Esophagus muscularis mucosa (tissue), 4 donors: ENCODE measurements around the gene EFCC1. TPM values are rescaled to one million over a fixed set of nuclear protein-coding genes. Genes with fewer than 3 reads are reported as not detected.

Experiments
- DNase-seq: peaks from one replicate; pipeline ENCODE4 v3.0.0-alpha.2; 2017; ENCODE audit errors: extremely low spot score
- H3K27ac ChIP-seq, 4 donors: fragments of 200-600 bp; sonication (generic); replicated peaks in 1 of 4; 1 replicate in 3 of 4; 2 replicates in 1 of 4; pipeline ENCODE4 v1.5.1; 2016 to 2019; ENCODE audit warnings: mild to moderate bottlenecking in 1 of 4
- H3K27me3 ChIP-seq, 4 donors: fragments of 200-600 bp; sonication (generic); one replicate each; pipeline versions ENCODE4 v1.5.1 to v1.6.0; 2016 to 2019
- H3K36me3 ChIP-seq, 4 donors: fragments of 200-600 bp; sonication (generic); one replicate each; pipeline ENCODE4 v1.5.1; 2016 to 2019
- H3K4me1 ChIP-seq, 4 donors: fragments of 200-600 bp; sonication (generic); one replicate each; pipeline ENCODE4 v1.5.1; 2016 to 2019
- H3K4me3 ChIP-seq, 4 donors: fragments of 200-600 bp; sonication (generic); 1 replicate in 2 of 4; 2 replicates in 2 of 4; pipeline ENCODE4 v1.5.1; 2016 to 2019; ENCODE audit warnings: mild to moderate bottlenecking in 4 of 4, moderate library complexity in 1 of 4
- H3K9me3 ChIP-seq, 4 donors: fragments of 200-600 bp; sonication (generic); 1 replicate in 3 of 4; 2 replicates in 1 of 4; pipeline ENCODE4 v1.5.1; 2016 to 2019
- CTCF ChIP-seq, 3 experiments: fragments of 200-600 bp in 2 of 3; fragments of 450-650 bp in 1 of 3; sonication (generic) in 2 of 3; IDR thresholded peaks; one replicate each; pipeline ENCODE4 v1.5.1; 2017 to 2019; ENCODE audit warnings: antibody characterized with exemption in 3 of 3, mild to moderate bottlenecking in 2 of 3, moderate library complexity in 1 of 3
- EP300 ChIP-seq: sonication (generic); formaldehyde crosslinking; IDR thresholded peaks from one replicate; pipeline ENCODE4 v1.6.1; 2017; ENCODE audit warnings: antibody characterized with exemption
- POLR2A ChIP-seq: fragments of 450-650 bp; IDR thresholded peaks from one replicate; pipeline ENCODE4 v1.6.1; 2017; ENCODE audit warnings: antibody characterized with exemption, moderate library complexity, mild to moderate bottlenecking, low read depth
- POLR2AphosphoS5 ChIP-seq, 2 donors: sonication (generic); formaldehyde crosslinking; IDR thresholded peaks; one replicate each; pipeline ENCODE4 v1.6.1; 2017; ENCODE audit warnings: antibody characterized with exemption in 2 of 2
- WGBS: methylation state at CpG from one replicate; pipeline ENCODE4 v1.1.5; 2018; 5-methylcytosine and 5-hydroxymethylcytosine counted together
- intact Hi-C: fragments of 100-400 bp; cut with DNase I; formaldehyde crosslinking; loops from one replicate; pipeline ENCODE4 v1.15.1; 2023
- total RNA-seq, 4 donors: library from RNA; depleted of rRNA; stranded (reverse); fragments of >200 nt; gene quantifications; one replicate each; pipeline versions ENCODE4 v1.1.0 to v1.2.1, GENCODE V29; 2016

EFCC1 gene
- total RNA-seq, 4 donors from 2014 or later, result 5.8 to 15.8 (median 7.9) TPM

DNA sequence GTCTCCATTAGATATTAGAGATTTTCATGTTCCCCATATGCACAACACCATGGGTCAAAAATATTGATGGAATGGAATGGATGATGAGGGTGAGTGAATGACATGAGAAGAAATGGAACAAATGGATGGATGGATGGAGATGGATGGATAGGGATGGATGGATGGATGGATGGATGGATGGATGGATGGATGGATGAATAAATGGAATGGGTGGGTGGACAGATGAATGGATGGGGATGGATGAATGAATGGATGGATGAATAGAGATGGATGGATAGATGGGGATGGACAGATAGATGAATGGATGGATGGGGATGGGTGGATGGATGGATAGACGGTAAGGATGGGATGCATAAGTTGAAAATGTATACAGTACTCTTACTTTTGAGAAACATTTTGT is 25.8 kb upstream of the EFCC1 start:
- no peak for TF ChIP-seq CTCF (IDR thresholded peaks at IDR 0.05)
- TF ChIP-seq POLR2A, result no peak
- TF ChIP-seq EP300, result no peak
- TF ChIP-seq POLR2AphosphoS5 (IDR thresholded peaks at IDR 0.05), result no peak
- intact Hi-C loops, result loop anchor here (10.0 kb wide), 1 partner anchor 110 kb away; no protein-coding TSS in a partner anchor
- Histone ChIP-seq H3K4me3 (no peak overlapping the region), H3K36me3 (no peaks in the 10 kb centered on the region), H3K27me3 (no peaks in the 10 kb centered on the region), H3K27ac (no peak overlapping the region), H3K4me1 (peaks cover 0 to 30% (median 22%) of the 10 kb centered on the region in 4 donors), H3K9me3 (no peaks in the 10 kb centered on the region)
- WGBS, result 87% methylated on average over 1 of the region's 1 CpG
- no peak for DNase-seq

GRCh38 chr3:128983293-128984069 is 17.6 kb upstream of the EFCC1 start:
- 88% methylated on average over 9 of the region's 9 CpGs for WGBS
- intact Hi-C loops, result no loop called here
- Histone ChIP-seq H3K9me3 (no peaks in the 10 kb centered on the region), H3K36me3 (no peaks in the 10 kb centered on the region), H3K27ac (no peak overlapping the region), H3K4me1 (no peaks in the 10 kb centered on the region), H3K4me3 (no peak overlapping the region), H3K27me3 (no peaks in the 10 kb centered on the region)
- no peak for DNase-seq
- TF ChIP-seq POLR2AphosphoS5 (IDR thresholded peaks at IDR 0.05), result no peak
- TF ChIP-seq CTCF (IDR thresholded peaks at IDR 0.05), result no peak
- TF ChIP-seq EP300, result no peak
- TF ChIP-seq POLR2A, result no peak

- DNase-seq, result no peak
- Histone ChIP-seq H3K4me1 (no peaks in the 10 kb centered on the region), H3K27ac (no peak overlapping the region), H3K9me3 (no peaks in the 10 kb centered on the region), H3K27me3 (no peaks in the 10 kb centered on the region), H3K36me3 (no peaks in the 10 kb centered on the region), H3K4me3 (no peak overlapping the region)
- no peak for TF ChIP-seq EP300
- TF ChIP-seq POLR2AphosphoS5 (IDR thresholded peaks at IDR 0.05), result no peak
- TF ChIP-seq POLR2A, result no peak
- TF ChIP-seq CTCF (IDR thresholded peaks at IDR 0.05), result no peak
- WGBS, result 92% methylated on average over 3 of the region's 3 CpGs
- intact Hi-C loops, result no loop called here
Observed at GRCh38 chr3:128984596-128984995, 16.5 kb upstream of the EFCC1 start.

DNA sequence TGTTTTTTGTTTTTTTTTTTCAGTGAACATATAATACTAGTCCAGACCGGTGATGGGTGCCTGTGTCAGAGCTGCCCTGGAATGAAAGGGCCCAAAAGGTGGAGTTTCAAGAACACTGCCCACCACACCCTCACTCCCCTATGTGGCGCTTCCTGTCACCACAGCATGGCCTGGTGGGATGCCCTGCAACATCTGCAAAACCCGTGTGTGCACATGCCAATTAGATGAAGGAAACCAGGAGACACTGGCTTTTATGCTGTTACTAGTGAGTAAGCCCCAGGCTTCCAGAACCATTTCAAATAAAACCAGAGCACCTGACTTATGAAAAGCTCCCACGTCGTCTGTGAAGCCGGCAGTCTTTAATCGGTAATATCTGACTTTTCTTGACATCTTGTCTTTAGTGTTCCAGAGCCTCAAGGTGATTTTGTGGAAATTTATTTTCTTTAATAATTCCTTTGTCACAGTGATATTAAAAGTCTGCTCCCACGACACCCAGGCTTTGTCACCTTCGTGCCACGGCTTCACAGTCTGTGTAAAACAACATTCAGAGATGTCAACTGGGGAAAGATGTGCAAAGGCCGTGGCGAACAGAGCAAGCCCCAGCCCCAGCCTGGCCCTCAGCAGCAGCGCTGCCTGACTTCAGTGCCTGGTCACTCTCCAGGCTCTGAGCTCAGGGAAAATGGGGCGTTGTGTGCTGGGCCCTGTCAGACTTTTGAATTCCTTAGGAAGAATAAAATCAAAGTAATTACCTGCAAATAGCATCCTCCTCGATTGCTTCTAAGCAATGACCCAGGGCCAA is 13.6 kb upstream of the EFCC1 start:
- 86% methylated on average over 15 of the region's 15 CpGs for WGBS
- DNase-seq, result no peak
- intact Hi-C loops, result no loop called here
- no peaks in the 10 kb centered on the region for H3K27me3 ChIP-seq
- TF ChIP-seq POLR2AphosphoS5 (IDR thresholded peaks at IDR 0.05) (no peak), CTCF (IDR thresholded peaks at IDR 0.05) (no peak), POLR2A (no peak), EP300 (no peak)
- H3K4me1 ChIP-seq, result no peaks in the 10 kb centered on the region
- no peak overlapping the region for H3K4me3 ChIP-seq
- no peaks in the 10 kb centered on the region for H3K36me3 ChIP-seq
- H3K27ac ChIP-seq, result no peak overlapping the region
- H3K9me3 ChIP-seq, result no peaks in the 10 kb centered on the region
